Ishikawa (cell line): Measurements from ENCODE around the gene TTLL6.

Experiments
- CEBPB ChIP-seq: IDR thresholded peaks from 2 replicates; pipeline ENCODE4 v1.6.1; 2012
- EP300 ChIP-seq: IDR thresholded peaks from 2 replicates; pipeline ENCODE4 v1.6.1; 2012; ENCODE audit warnings: borderline replicate concordance
- FOXM1 ChIP-seq: IDR thresholded peaks from 2 replicates; pipeline ENCODE4 v1.6.1; 2012; ENCODE audit warnings: low read depth, borderline replicate concordance
- NFIC ChIP-seq: IDR thresholded peaks from 2 replicates; pipeline ENCODE4 v1.6.1; 2012
- RAD21 ChIP-seq: IDR thresholded peaks from 2 replicates; pipeline ENCODE4 v1.6.1; 2012; ENCODE audit warnings: low read depth
- TAF1 ChIP-seq: IDR thresholded peaks from 2 replicates; pipeline ENCODE4 v1.6.1; 2012; ENCODE audit warnings: low read depth, mild to moderate bottlenecking
- TEAD4 ChIP-seq: IDR thresholded peaks from 2 replicates; pipeline ENCODE4 v1.6.1; 2012
- ZBTB7A ChIP-seq: IDR thresholded peaks from 2 replicates; pipeline ENCODE4 v1.6.1; 2012; ENCODE audit warnings: low read depth
- TF ChIP-seq, protein P1 (sequence below): IDR thresholded peaks from 2 replicates; pipeline ENCODE4 v1.6.1; 2012; ENCODE audit warnings: low read depth, mild to moderate bottlenecking
- TF ChIP-seq, protein P2 (sequence below): IDR thresholded peaks from 2 replicates; pipeline ENCODE4 v1.6.1; 2012

DNA sequence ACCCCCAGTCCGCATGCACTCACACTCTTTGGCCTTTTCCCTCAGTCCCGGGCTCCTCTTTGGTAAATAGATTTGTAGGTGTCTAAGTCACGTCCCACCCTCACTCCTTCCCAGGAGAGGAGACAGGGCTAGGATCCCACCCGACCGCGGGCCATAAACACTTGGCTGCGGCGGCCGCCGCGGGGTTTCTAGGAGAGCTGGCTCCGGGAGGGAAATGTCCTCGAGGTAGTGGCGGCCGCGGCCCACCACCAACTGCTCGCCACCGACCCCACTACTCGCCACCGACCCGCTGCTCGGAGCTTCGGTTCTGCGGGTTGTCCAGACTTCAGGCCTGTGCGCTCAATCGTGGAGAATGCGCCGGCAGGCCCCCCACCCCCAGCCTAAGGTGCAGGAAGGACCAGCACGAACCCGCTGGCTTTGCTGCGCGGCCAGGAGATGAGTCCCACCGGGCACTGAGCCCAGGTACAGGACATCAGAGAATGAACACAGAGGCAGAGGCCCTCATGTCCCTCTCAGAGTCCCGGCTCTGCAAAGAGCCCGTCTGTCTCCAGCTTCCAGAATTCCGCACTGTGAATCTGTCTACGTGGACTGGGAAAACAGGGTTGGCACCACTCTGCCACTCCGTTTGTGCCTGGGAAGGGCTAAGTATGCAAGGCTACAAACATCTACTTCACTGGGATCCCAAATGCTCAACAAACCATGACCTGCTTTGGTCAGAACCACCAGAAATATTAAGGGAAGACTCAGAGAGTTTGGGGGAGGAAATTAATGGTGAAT is 91.6 kb downstream of the TTLL6 start:
- TF ChIP-seq TAF1 (no peak), TEAD4 (no peak), ZBTB7A (no peak), EP300 (no peak), RAD21 (no peak), CEBPB (no peak), FOXM1 (no peak), NFIC (no peak)
- TF ChIP-seq, protein P1, sequence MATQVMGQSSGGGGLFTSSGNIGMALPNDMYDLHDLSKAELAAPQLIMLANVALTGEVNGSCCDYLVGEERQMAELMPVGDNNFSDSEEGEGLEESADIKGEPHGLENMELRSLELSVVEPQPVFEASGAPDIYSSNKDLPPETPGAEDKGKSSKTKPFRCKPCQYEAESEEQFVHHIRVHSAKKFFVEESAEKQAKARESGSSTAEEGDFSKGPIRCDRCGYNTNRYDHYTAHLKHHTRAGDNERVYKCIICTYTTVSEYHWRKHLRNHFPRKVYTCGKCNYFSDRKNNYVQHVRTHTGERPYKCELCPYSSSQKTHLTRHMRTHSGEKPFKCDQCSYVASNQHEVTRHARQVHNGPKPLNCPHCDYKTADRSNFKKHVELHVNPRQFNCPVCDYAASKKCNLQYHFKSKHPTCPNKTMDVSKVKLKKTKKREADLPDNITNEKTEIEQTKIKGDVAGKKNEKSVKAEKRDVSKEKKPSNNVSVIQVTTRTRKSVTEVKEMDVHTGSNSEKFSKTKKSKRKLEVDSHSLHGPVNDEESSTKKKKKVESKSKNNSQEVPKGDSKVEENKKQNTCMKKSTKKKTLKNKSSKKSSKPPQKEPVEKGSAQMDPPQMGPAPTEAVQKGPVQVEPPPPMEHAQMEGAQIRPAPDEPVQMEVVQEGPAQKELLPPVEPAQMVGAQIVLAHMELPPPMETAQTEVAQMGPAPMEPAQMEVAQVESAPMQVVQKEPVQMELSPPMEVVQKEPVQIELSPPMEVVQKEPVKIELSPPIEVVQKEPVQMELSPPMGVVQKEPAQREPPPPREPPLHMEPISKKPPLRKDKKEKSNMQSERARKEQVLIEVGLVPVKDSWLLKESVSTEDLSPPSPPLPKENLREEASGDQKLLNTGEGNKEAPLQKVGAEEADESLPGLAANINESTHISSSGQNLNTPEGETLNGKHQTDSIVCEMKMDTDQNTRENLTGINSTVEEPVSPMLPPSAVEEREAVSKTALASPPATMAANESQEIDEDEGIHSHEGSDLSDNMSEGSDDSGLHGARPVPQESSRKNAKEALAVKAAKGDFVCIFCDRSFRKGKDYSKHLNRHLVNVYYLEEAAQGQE, result no peak
- TF ChIP-seq, protein P2, sequence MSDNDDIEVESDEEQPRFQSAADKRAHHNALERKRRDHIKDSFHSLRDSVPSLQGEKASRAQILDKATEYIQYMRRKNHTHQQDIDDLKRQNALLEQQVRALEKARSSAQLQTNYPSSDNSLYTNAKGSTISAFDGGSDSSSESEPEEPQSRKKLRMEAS, result no peak
